A549 treated with dexamethasone at 1 μM for 4 hours (cell line): ENCODE measurements around the gene GNPDA1. TPM values are rescaled to one million over a fixed set of nuclear protein-coding genes. Genes with fewer than 3 reads are reported as not detected.

Source experiments
- total RNA-seq: library from RNA; stranded (reverse); fragments of 200-300 nt; extraction: Qiagen RNA extraction; gene quantifications from 5 replicates; pipeline ENCODE4 v1.2.3, GENCODE V29; 2022

GNPDA1 gene
- 56.7 to 66.3 TPM (median 61.3 TPM) in 5 replicates for total RNA-seq

DNA sequence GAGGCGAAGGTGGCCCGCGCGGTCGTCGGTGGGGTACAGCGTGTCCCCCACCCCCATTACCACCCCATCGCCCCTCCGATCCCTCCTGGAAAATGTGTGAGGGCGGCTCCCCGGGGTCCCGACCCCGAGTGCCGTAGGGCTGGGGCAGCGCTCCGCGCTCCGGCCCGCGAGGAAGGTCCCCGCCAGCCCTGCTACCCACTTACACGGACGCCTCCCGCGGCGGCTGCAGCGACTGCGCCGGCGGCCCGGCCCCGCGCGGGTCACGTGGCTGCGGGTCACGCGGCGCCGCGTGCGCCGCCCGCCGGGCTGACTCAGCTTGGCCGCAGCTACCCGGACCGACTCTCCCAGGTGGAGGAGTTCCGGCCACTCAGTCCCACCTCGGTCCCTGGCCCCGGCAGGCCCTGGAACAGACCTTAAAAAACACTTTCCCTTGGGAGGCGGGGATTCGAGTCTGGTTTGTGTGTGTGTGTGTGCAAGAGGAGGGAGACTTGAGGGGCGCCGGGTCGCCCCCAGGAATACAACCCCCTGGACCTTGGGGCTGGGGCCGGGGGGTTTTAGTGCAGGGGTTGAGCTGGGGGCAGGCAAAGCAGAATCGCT is at the start of gene GNPDA1:
GNPDA1 (minus strand) TSS at position 236 of the 597 bp plus-strand sequence. CDS start 992 bp downstream, outside the sequence.

GRCh38 chr5:141968914-141969608 is 43.8 kb downstream of the GNPDA1 start, which contains the start of gene RNF14:
TSS of gene RNF14 (plus strand) at chr5:141969105. CDS start at chr5:141973589, 4,484 bp downstream.

DNA sequence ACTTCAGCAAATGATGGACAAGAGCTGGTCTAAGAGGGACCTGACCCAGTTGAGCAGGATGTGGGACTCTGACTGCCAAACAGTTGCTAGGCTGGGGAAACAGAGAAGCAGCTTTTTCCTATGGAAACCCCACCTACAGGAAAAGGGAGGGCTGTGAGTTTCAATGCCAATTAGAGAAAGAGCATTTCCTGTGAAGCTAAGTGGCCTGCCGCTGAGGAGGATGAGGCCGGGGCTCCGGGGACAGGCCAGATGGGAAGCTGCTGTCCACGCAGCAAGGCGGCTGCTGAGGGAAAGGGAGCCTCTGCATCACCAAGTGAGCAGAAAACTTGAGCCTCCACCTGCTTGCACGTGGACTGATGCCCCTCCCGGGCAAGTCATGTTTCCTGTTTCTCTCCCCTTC is 54.7 kb downstream of the GNPDA1 start, which contains the start of gene PCDH12:
PCDH12 (minus strand) TSS at position 90 of the 400 bp plus-strand sequence. CDS start 351 bp downstream, outside the sequence.

Other genes with a start within 250 kb of the GNPDA1 start
- gene PCDH1, start 134.6 kb downstream of the GNPDA1 start, total RNA-seq = 2.1 to 4.1 TPM (median 3.4 TPM) in 5 replicates
- 37.5 to 54.1 TPM (median 53.3 TPM) in 5 replicates for gene DELE1, start 89.2 kb downstream of the GNPDA1 start, total RNA-seq
- 0.01 to 0.06 TPM (median 0.02 TPM) in 3 of 5 replicates, not detected in the others for gene PCDH12, start 54.8 kb downstream of the GNPDA1 start, total RNA-seq
- gene RNF14, start 43.9 kb downstream of the GNPDA1 start, total RNA-seq = 58.7 to 74.1 TPM (median 71.3 TPM) in 5 replicates
- gene NDFIP1, start 95.8 kb upstream of the GNPDA1 start, total RNA-seq = 45.5 to 54.1 TPM (median 50.1 TPM) in 5 replicates